Mesenteric fat pad (tissue), 1 donor: ENCODE results near the gene TBC1D3B. TPM values are rescaled to one million over a fixed set of nuclear protein-coding genes. Genes with fewer than 3 reads are reported as not detected.
"Not testable (repeated sequence)": the region's sequence is repeated elsewhere in the genome, so short reads cannot be mapped to it uniquely, and the experiment has no call there.

Source experiments
- DNase-seq: peaks from one replicate; pipeline ENCODE4 v3.0.0-alpha.2; 2020; ENCODE audit warnings: low spot score
- total RNA-seq: library from RNA; stranded (reverse); fragmentation: NEBNext Ultra II Directional; extraction: Animal tissue kit (Norgen Biotek cat#: 25700); gene quantifications from one replicate; pipeline ENCODE4 v1.2.1, GENCODE V29; 2021
- donor health status: DM: yes; HTN: yes; CAD: no.

Gene TBC1D3B
- total RNA-seq, 1 donor from 2014 or later: 3.3 TPM

- DNase-seq: not testable (repeated sequence)
These were observed 25.1 kb upstream of the TBC1D3B start for GRCh38 chr17:36201506-36201905.

GRCh38 chr17:36201102-36201501, 24.7 kb upstream of the TBC1D3B start:
- DNase-seq: not testable (repeated sequence)

GRCh38 chr17:36198831-36199465, 22.5 kb upstream of the TBC1D3B start:
- no peak for DNase-seq

- no peak for DNase-seq
These were observed 20.9 kb upstream of the TBC1D3B start for GRCh38 chr17:36197387-36197703.

- no peak for DNase-seq
These were observed 19.7 kb upstream of the TBC1D3B start for GRCh38 chr17:36196131-36196486.

GRCh38 chr17:36195434-36196130, 19.1 kb upstream of the TBC1D3B start:
- DNase-seq: no peak

- not testable (repeated sequence) for DNase-seq
These were observed 18.5 kb upstream of the TBC1D3B start for GRCh38 chr17:36194832-36195433.

GRCh38 chr17:36194147-36194831, 17.9 kb upstream of the TBC1D3B start:
- DNase-seq: not testable (repeated sequence)

- no peak for DNase-seq
These were observed 16.9 kb upstream of the TBC1D3B start for GRCh38 chr17:36193216-36193775.

- DNase-seq: not testable (repeated sequence)
These were observed 14.3 kb upstream of the TBC1D3B start for GRCh38 chr17:36190549-36191330.

GRCh38 chr17:36189993-36190392, 13.6 kb upstream of the TBC1D3B start:
- not testable (repeated sequence) for DNase-seq

GRCh38 chr17:36188891-36189306, 12.5 kb upstream of the TBC1D3B start:
- DNase-seq: no peak

- not testable (repeated sequence) for DNase-seq
These were observed 11.7 kb upstream of the TBC1D3B start for GRCh38 chr17:36187943-36188665.

GRCh38 chr17:36186810-36187763, 10.7 kb upstream of the TBC1D3B start:
- DNase-seq: not testable (repeated sequence)

- DNase-seq: no peak
These were observed 9.0 kb upstream of the TBC1D3B start for GRCh38 chr17:36185416-36185815.

- no peak for DNase-seq
These were observed 7.8 kb upstream of the TBC1D3B start for GRCh38 chr17:36184023-36184765.

- peak; percentile 92 for DNase-seq
These were observed 6.8 kb upstream of the TBC1D3B start for GRCh38 chr17:36183001-36183971.
